K562 (cell line): Measurements from ENCODE around the gene FUBP3. TPM values are rescaled to one million over a fixed set of nuclear protein-coding genes. Genes with fewer than 3 reads are reported as not detected.

Source experiments
- BRD9 ChIP-seq: fragments of 450-650 bp; IDR thresholded peaks from 2 replicates; pipeline ENCODE4 v1.6.1; 2018; ENCODE audit warnings: low read depth; ENCODE audit not compliant: partially characterized antibody
- BRF1 ChIP-seq: IDR thresholded peaks from 3 replicates; pipeline ENCODE4 v1.6.1; 2011; ENCODE audit warnings: borderline replicate concordance, mild to moderate bottlenecking; ENCODE audit not compliant: insufficient read length; ENCODE audit errors: extremely low read depth
- FOXP4 ChIP-seq: sonication (generic); formaldehyde crosslinking; IDR thresholded peaks from 2 replicates; pipeline ENCODE4 v1.8.0; 2022; ENCODE audit warnings: mild to moderate bottlenecking, missing genetic modification reagents, borderline replicate concordance
- HCFC1 ChIP-seq: IDR thresholded peaks from 2 replicates; pipeline ENCODE4 v1.6.1; 2012; ENCODE audit warnings: low read depth, low read length, improper control_type of control experiment
- JUN ChIP-seq, 2 experiments: sonication (generic) in 1 of 2; formaldehyde crosslinking in 1 of 2; IDR thresholded peaks; 2 replicates each; pipeline versions ENCODE4 v1.6.1 to v1.8.0; 2012 to 2022; ENCODE audit warnings: borderline replicate concordance in 2 of 2, mild to moderate bottlenecking in 2 of 2, improper control_type of control experiment in 1 of 2, low read depth in 1 of 2, low read length in 1 of 2, missing genetic modification reagents in 1 of 2
- MXI1 ChIP-seq: IDR thresholded peaks from 2 replicates; pipeline ENCODE4 v1.6.1; 2011; ENCODE audit warnings: low read depth, mild to moderate bottlenecking, improper control_type of control experiment, low read length
- NR3C1 ChIP-seq: sonication (generic); formaldehyde crosslinking; IDR thresholded peaks from 2 replicates; pipeline ENCODE4 v1.8.1; 2022; ENCODE audit warnings: missing genetic modification reagents
- PRDM10 ChIP-seq: fragments of 450-650 bp; IDR thresholded peaks from 2 replicates; pipeline ENCODE4 v1.6.1; 2018; ENCODE audit not compliant: partially characterized antibody
- SIN3B ChIP-seq: fragments of 450-650 bp; IDR thresholded peaks from 2 replicates; pipeline ENCODE4 v1.6.1; 2017; ENCODE audit warnings: low read depth, mild to moderate bottlenecking, moderate library complexity
- SMARCA4 ChIP-seq: fragments of 450-650 bp; IDR thresholded peaks from 2 replicates; pipeline ENCODE4 v1.6.1; 2016
- SMC3 ChIP-seq: conservative IDR thresholded peaks from 2 replicates; pipeline ENCODE4 v1.6.1; 2011; ENCODE audit warnings: low read depth, low read length, improper control_type of control experiment; ENCODE audit not compliant: insufficient read depth
- TFAP4 ChIP-seq: sonication (generic); formaldehyde crosslinking; IDR thresholded peaks from 2 replicates; pipeline ENCODE4 v1.8.0; 2022; ENCODE audit warnings: missing genetic modification reagents, mild to moderate bottlenecking, moderate library complexity, borderline replicate concordance
- THRB ChIP-seq: fragments of 450-650 bp; formaldehyde crosslinking; conservative IDR thresholded peaks from 2 replicates; pipeline ENCODE4 v1.4.0; 2022; ENCODE audit warnings: mild to moderate bottlenecking, missing genetic modification characterization
- ZC3H11A ChIP-seq: IDR thresholded peaks from 2 replicates; pipeline ENCODE4 v1.6.1; 2012; ENCODE audit warnings: low read depth, low read length, improper control_type of control experiment
- ZNF584 ChIP-seq: fragments of 200-800 bp; sonication (Bioruptor generic); IDR thresholded peaks from 2 replicates; pipeline ENCODE4 v1.6.1; 2016; ENCODE audit warnings: low read depth, mild to moderate bottlenecking, missing genetic modification characterization, missing compliant biosample characterization
- polyA plus RNA-seq, 8 experiments: library from polyadenylated mRNA; depleted of rRNA in 4 of 8; stranded (reverse) in 5 of 8; unstranded in 3 of 8; fragments of >200 nt; fragmentation: Nextera tagmentation in 2 of 8; fragmentation: Illumina TruSeq in 1 of 8; extraction: Ambion mirVana in 2 of 8; extraction: Trizol in 1 of 8; gene quantifications; 2 replicates each; pipeline versions ENCODE4 v1.2.1 to v1.2.3, GENCODE V29; 2011 to 2014; ENCODE audit warnings: inconsistent platforms in 1 of 8, missing spikeins in 1 of 8
- total RNA-seq, 7 experiments: library from RNA; depleted of rRNA in 6 of 7; stranded (reverse); fragments of >200 nt in 6 of 7; fragmentation: Illumina TruSeq in 2 of 7; extraction: Trizol in 2 of 7; gene quantifications; 2 replicates each; pipeline versions ENCODE4 v1.2.1 to v1.2.3, GENCODE V29; 2011 to 2021; ENCODE audit warnings: low replicate concordance in 1 of 7

FUBP3 gene
- total and polyA plus RNA-seq, 9 of the 15 experiments (the other 6 are each of a cell fraction or from before 2014, with no cell fraction given), result 3.0 to 64.0 (median 48.1) TPM

- TF ChIP-seq TFAP4 (peak; percentile 88), SIN3B (no peak), ZNF584 (CRISPR knock-in tag) (peak; percentile 94), THRB (CRISPR knock-in tag) (no peak), SMC3 (no peak), BRF1 (no peak), MXI1 (peak; percentile 43; the same call in 1 of the 2 replicates), ZC3H11A (no peak), JUN (IDR thresholded peaks at IDR 0.05; ENCODE audit: borderline replicate concordance, low read depth, low read length) (peak; percentile 71; the same call in 1 of the 2 replicates), JUN (CRISPR knock-in tag; IDR thresholded peaks at IDR 0.05; ENCODE audit: borderline replicate concordance) (no peak), HCFC1 (no peak), BRD9 (peak; percentile 72), FOXP4 (CRISPR knock-in tag) (peak; percentile 77; the same call in 1 of the 2 replicates), SMARCA4 (peak; percentile 98), NR3C1 (CRISPR knock-in tag) (no peak), PRDM10 (peak; percentile 94)
Measured at GRCh38 chr9:130537346-130538050, 41.9 kb upstream of the FUBP3 start (continued).
